Left lung (tissue), 10 donors: ENCODE measurements around the gene ADD2. TPM values are rescaled to one million over a fixed set of nuclear protein-coding genes. Genes with fewer than 3 reads are reported as not detected.

Source experiments
- ATAC-seq: fragments of 200-7000 bp; cut with Tn5 transposase; one replicate; pipeline ENCODE4 v1.9.1; 2020; ENCODE audit warnings: moderate library complexity
- DNase-seq, 4 donors: peaks; one replicate each; pipeline ENCODE4 v3.0.0-alpha.2; 2013 to 2020
- H3K27ac ChIP-seq, 2 donors: fragments of 200-600 bp; sonication (generic) in 1 of 2; one replicate each; pipeline versions ENCODE4 v1.5.0 to v1.8.0; 2020 to 2021
- H3K27me3 ChIP-seq, 2 donors: fragments of 200-600 bp; sonication (generic) in 1 of 2; one replicate each; pipeline versions ENCODE4 v1.5.0 to v1.8.0; 2020 to 2021
- H3K36me3 ChIP-seq, 2 donors: fragments of 200-600 bp; sonication (generic) in 1 of 2; one replicate each; pipeline versions ENCODE4 v1.5.0 to v1.8.0; 2020 to 2021
- H3K4me1 ChIP-seq, 2 donors: fragments of 200-600 bp; one replicate each; pipeline ENCODE4 v1.8.0; 2021
- H3K4me3 ChIP-seq, 2 donors: fragments of 200-600 bp; sonication (generic) in 1 of 2; one replicate each; pipeline versions ENCODE4 v1.5.0 to v1.8.0; 2020 to 2021; ENCODE audit warnings: mild to moderate bottlenecking in 1 of 2
- H3K9me3 ChIP-seq, 2 donors: fragments of 200-600 bp; sonication (generic) in 1 of 2; one replicate each; pipeline versions ENCODE4 v1.5.0 to v1.8.0; 2020 to 2021
- CTCF ChIP-seq, 2 donors: fragments of 200-600 bp; sonication (generic) in 1 of 2; IDR thresholded peaks; one replicate each; pipeline versions ENCODE4 v1.5.0 to v1.8.0; 2021; ENCODE audit warnings: antibody characterized with exemption in 2 of 2
- intact Hi-C, 2 donors: fragments of 100-400 bp; cut with DNase I; formaldehyde crosslinking; loops; one replicate each; pipeline versions ENCODE4 v1.11.2 to v1.14.2; 2022
- polyA plus RNA-seq, 6 donors: library from polyadenylated mRNA; unstranded; fragments of 120-200 nt; gene quantifications; one replicate each; pipeline ENCODE4 v1.2.1, GENCODE V29; 2013; ENCODE audit not compliant: insufficient read length in 6 of 6
- total RNA-seq, 2 donors: library from RNA; stranded (reverse); fragmentation: NEBNext Ultra II Directional; extraction: Animal tissue kit (Norgen Biotek cat#: 25700); gene quantifications; one replicate each; pipeline ENCODE4 v1.2.1, GENCODE V29; 2021
- donor health status: DM: no; HTN: yes; CAD: no.
- donor health status: DM: no; HTN: no; CAD: no.

The ADD2 gene
- total and polyA plus RNA-seq, 8 donors, result 0.92 to 12.2 (median 6.5) TPM

GRCh38 chr2:70717431-70718038 lies 50.5 kb downstream of the ADD2 start:
- H3K4me1 ChIP-seq, result no peaks in the 10 kb centered on the region
- DNase-seq, result no peak
- intact Hi-C loops, result no loop called here
- H3K9me3 ChIP-seq, result no peaks in the 10 kb centered on the region
- H3K36me3 ChIP-seq, result no peaks in the 10 kb centered on the region
- H3K27me3 ChIP-seq, result peaks cover 0 to 7% of the 10 kb centered on the region in 2 donors
- no peak overlapping the region for H3K4me3 ChIP-seq
- no peak for TF ChIP-seq CTCF (IDR thresholded peaks at IDR 0.05)
- no peak overlapping the region for H3K27ac ChIP-seq
- no peak for ATAC-seq

DNA sequence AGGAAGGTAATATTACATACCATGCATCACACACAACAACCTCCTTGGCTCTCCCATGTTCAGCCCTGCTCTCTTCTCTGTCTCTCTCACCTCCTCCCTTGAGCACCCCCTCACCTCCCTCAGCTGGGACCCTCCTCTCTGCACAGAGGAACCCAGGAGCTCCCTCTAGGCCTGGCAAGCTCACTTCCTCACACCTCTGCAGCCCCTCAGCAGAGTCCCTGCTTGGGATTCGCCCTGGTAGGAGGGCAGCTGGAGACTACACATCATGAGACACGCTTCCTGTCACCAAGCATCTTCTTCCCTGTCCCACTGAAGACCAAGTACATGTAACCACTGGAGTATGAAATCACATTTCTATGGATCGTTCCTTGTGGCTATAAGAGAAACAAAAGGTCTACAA lies 51.0 kb downstream of the ADD2 start:
- ATAC-seq, result no peak
- no peak for TF ChIP-seq CTCF (IDR thresholded peaks at IDR 0.05)
- Histone ChIP-seq H3K9me3 (no peaks in the 10 kb centered on the region), H3K27ac (no peak overlapping the region), H3K36me3 (no peaks in the 10 kb centered on the region), H3K4me3 (no peak overlapping the region), H3K4me1 (no peaks in the 10 kb centered on the region), H3K27me3 (peaks cover 0 to 7% of the 10 kb centered on the region in 2 donors)
- no peak for DNase-seq
- intact Hi-C loops, result no loop called here

GRCh38 chr2:70716131-70716743 lies 51.8 kb downstream of the ADD2 start:
- no peak for ATAC-seq
- intact Hi-C loops, result no loop called here
- H3K36me3 ChIP-seq, result no peaks in the 10 kb centered on the region
- no peak overlapping the region for H3K27ac ChIP-seq
- no peaks in the 10 kb centered on the region for H3K9me3 ChIP-seq
- H3K4me3 ChIP-seq, result no peak overlapping the region
- peaks cover 0 to 7% of the 10 kb centered on the region in 2 donors for H3K27me3 ChIP-seq
- H3K4me1 ChIP-seq, result no peaks in the 10 kb centered on the region
- no peak for DNase-seq
- no peak for TF ChIP-seq CTCF (IDR thresholded peaks at IDR 0.05)

GRCh38 chr2:70715071-70715985 lies 52.7 kb downstream of the ADD2 start:
- Histone ChIP-seq H3K9me3 (no peaks in the 10 kb centered on the region), H3K4me1 (no peaks in the 10 kb centered on the region), H3K4me3 (no peak overlapping the region), H3K27me3 (peaks cover 0 to 7% of the 10 kb centered on the region in 2 donors), H3K27ac (no peak overlapping the region), H3K36me3 (no peaks in the 10 kb centered on the region)
- DNase-seq (no peak), ATAC-seq (no peak)
- no peak for TF ChIP-seq CTCF (IDR thresholded peaks at IDR 0.05)
- intact Hi-C loops, result no loop called here
